Mesothelial cell of epicardium (in vitro differentiated cells): ENCODE data around the gene H6PD. TPM values are rescaled to one million over a fixed set of nuclear protein-coding genes. Genes with fewer than 3 reads are reported as not detected.

Experiments
- DNase-seq, 2 experiments: peaks; one replicate each; pipeline ENCODE4 v3.0.0; 2021; ENCODE audit warnings: low spot score in 2 of 2; ENCODE audit not compliant: unreplicated experiment in 2 of 2
- H3K27ac Mint-ChIP-seq: 2 replicates; pipeline ENCODE4 v1.8.0; 2021; ENCODE audit warnings: mixed read lengths
- H3K27me3 Mint-ChIP-seq: 2 replicates; pipeline ENCODE4 v1.8.0; 2021; ENCODE audit warnings: low read depth, mixed read lengths
- H3K36me3 Mint-ChIP-seq: 2 replicates; pipeline ENCODE4 v1.8.0; 2021; ENCODE audit warnings: mixed read lengths
- H3K4me1 Mint-ChIP-seq: 2 replicates; pipeline ENCODE4 v1.8.0; 2021; ENCODE audit warnings: mixed read lengths
- H3K4me3 Mint-ChIP-seq: 2 replicates; pipeline ENCODE4 v1.8.0; 2021; ENCODE audit warnings: mild to moderate bottlenecking, moderate library complexity, mixed read lengths
- H3K9me3 Mint-ChIP-seq: 2 replicates; pipeline ENCODE4 v1.8.0; 2021; ENCODE audit warnings: mixed read lengths
- CTCF ChIP-seq: fragments of 200-600 bp; sonication (generic); IDR thresholded peaks from one replicate; pipeline ENCODE4 v1.5.0; 2021; ENCODE audit warnings: antibody characterized with exemption; ENCODE audit not compliant: unreplicated experiment
- total RNA-seq: library from RNA; stranded (reverse); gene quantifications from 3 replicates; pipeline ENCODE4 v1.2.1, GENCODE V29; 2021

Gene H6PD
- total RNA-seq, 1 donor from 2014 or later = 73.1 TPM

GRCh38 chr1:9265968-9266367 lies 31.4 kb downstream of the H6PD start:
- Mint-ChIP-seq H3K27me3 (no peaks in the 10 kb centered on the region), H3K27ac (no peak overlapping the region), H3K9me3 (no peaks in the 10 kb centered on the region), H3K4me1 (peaks cover 6% of the 10 kb centered on the region), H3K36me3 (peaks cover 7% of the 10 kb centered on the region), H3K4me3 (no peak overlapping the region)
- TF ChIP-seq CTCF = no peak
- DNase-seq = no peak

GRCh38 chr1:9267352-9267686 lies 32.7 kb downstream of the H6PD start:
- no peaks in the 10 kb centered on the region for H3K9me3 Mint-ChIP-seq
- no peak overlapping the region for H3K4me3 Mint-ChIP-seq
- DNase-seq = no peak
- H3K27me3 Mint-ChIP-seq = no peaks in the 10 kb centered on the region
- H3K4me1 Mint-ChIP-seq = peaks cover 13% of the 10 kb centered on the region
- peaks cover 8% of the 10 kb centered on the region for H3K36me3 Mint-ChIP-seq
- no peak overlapping the region for H3K27ac Mint-ChIP-seq
- no peak for TF ChIP-seq CTCF

GRCh38 chr1:9267827-9268581 lies 33.4 kb downstream of the H6PD start:
- DNase-seq = no peak
- H3K27me3 Mint-ChIP-seq = no peaks in the 10 kb centered on the region
- no peak overlapping the region for H3K4me3 Mint-ChIP-seq
- no peaks in the 10 kb centered on the region for H3K9me3 Mint-ChIP-seq
- peaks cover 7% of the 10 kb centered on the region for H3K36me3 Mint-ChIP-seq
- no peak for TF ChIP-seq CTCF
- peaks cover 13% of the 10 kb centered on the region for H3K4me1 Mint-ChIP-seq
- no peak overlapping the region for H3K27ac Mint-ChIP-seq

GRCh38 chr1:9269078-9269501 lies 34.5 kb downstream of the H6PD start:
- peak overlapping the region; percentile 21 for H3K27ac Mint-ChIP-seq
- TF ChIP-seq CTCF = no peak
- no peaks in the 10 kb centered on the region for H3K9me3 Mint-ChIP-seq
- H3K4me1 Mint-ChIP-seq = peaks cover 13% of the 10 kb centered on the region
- no peak overlapping the region for H3K4me3 Mint-ChIP-seq
- no peaks in the 10 kb centered on the region for H3K27me3 Mint-ChIP-seq
- peaks cover 6% of the 10 kb centered on the region for H3K36me3 Mint-ChIP-seq
- no peak for DNase-seq

GRCh38 chr1:9269721-9270120 lies 35.1 kb downstream of the H6PD start:
- no peak for TF ChIP-seq CTCF
- H3K27ac Mint-ChIP-seq = no peak overlapping the region

More at GRCh38 chr1:9269721-9270120, 35.1 kb downstream of the H6PD start:
- peaks cover 13% of the 10 kb centered on the region for H3K4me1 Mint-ChIP-seq
- peaks cover 6% of the 10 kb centered on the region for H3K36me3 Mint-ChIP-seq
- no peak for DNase-seq
- H3K27me3 Mint-ChIP-seq = no peaks in the 10 kb centered on the region
- H3K4me3 Mint-ChIP-seq = no peak overlapping the region
- H3K9me3 Mint-ChIP-seq = no peaks in the 10 kb centered on the region
